SK-MEL-5 (cell line): ENCODE measurements around the gene C1orf52. TPM values are rescaled to one million over a fixed set of nuclear protein-coding genes. Genes with fewer than 3 reads are reported as not detected.
"Not testable (repeated sequence)": the region's sequence is repeated elsewhere in the genome, so short reads cannot be mapped to it uniquely, and the experiment has no call there.

Experiments used
- DNase-seq: peaks from one replicate; pipeline ENCODE4 v3.0.0-alpha.2; 2016; ENCODE audit warnings: low read depth, low spot score
- in situ Hi-C: cut with HindIII; loops from 2 replicates; pipeline ENCODE4 v1.10.0; 2016; ENCODE audit warnings: low sequenced_read_pairs, high pct_unique_total_duplicates, low pct_unique_long_range_greater_than_20kb
- total RNA-seq: library from RNA; depleted of rRNA; stranded (reverse); fragments of >200 nt; shearing (Covaris generic); gene quantifications from 2 replicates; pipeline ENCODE4 v1.2.3, GENCODE V29; 2014

The C1orf52 gene
- total RNA-seq, 1 experiment from 2014 or later, result 19.7 TPM

DNA sequence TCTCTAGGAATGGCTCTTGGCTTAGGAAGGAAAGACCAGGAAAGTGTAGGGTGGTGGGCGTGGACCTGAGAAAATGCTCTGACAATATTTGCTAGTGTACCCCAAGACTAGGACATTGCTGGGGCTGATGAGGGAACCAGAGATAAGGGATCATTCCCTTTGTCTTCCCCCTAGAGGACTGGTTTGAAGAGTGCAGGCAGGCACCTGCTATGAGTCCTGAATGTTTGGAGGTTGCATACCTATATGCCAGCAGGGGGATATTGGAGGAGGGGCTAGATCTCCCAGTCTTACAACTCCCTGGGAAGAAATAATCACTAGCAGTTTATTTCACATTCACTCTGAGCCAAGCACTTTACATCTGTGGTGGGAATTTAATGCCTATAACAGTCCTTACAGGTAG is 23.0 kb upstream of the C1orf52 start:
- in situ Hi-C loops, result no loop called here
- DNase-seq, result no peak

DNA sequence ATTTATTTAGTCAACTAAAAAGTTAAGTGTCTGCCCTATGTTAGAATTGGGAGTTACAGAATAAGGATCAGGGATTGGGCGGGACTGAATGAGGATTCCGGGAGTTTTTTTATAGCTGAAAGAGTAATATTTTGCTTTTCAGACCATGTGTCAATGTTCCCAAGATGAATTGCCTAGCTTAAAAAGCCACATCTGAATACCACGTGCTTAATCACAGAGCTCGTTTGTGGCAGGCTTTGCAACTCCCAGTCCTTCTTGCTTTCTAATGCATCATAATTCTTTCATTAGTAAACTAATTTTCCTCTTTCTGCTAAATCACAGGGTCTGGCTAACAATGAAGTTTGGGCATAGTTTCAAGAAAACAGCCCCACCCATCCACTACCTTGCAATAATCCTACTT is 21.2 kb upstream of the C1orf52 start:
- in situ Hi-C loops, result no loop called here
- no peak for DNase-seq

DNA sequence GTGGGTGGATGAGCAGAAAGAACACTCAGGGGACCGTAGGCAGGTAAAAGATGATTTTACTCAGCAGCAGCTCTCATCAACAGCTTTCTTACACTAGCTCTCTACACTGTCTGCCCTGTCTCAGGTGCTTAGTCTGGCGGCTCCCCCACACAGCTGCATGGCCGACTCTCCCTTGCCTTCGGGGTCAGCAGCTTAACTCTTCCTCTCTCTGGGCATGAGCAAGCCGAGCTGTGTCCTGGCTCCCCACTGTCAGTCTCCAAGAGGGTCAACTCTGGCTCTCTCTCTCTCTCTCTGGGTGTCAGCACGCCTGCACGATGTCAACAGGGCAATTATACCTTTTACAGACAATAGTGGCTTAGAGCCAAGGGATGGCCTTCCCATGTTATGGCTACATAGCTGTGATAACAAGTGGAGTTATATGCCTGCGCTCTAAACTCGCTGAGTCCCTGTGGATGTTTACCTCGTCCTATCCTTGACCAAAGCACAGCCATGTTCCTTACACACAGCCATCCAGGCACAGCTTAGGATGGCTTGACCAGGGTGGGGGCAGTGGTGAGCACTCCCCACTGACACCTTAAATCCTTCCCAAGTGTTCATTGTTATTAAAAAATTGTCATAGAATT is 20.1 kb upstream of the C1orf52 start:
- in situ Hi-C loops, result no loop called here
- DNase-seq, result no peak

DNA sequence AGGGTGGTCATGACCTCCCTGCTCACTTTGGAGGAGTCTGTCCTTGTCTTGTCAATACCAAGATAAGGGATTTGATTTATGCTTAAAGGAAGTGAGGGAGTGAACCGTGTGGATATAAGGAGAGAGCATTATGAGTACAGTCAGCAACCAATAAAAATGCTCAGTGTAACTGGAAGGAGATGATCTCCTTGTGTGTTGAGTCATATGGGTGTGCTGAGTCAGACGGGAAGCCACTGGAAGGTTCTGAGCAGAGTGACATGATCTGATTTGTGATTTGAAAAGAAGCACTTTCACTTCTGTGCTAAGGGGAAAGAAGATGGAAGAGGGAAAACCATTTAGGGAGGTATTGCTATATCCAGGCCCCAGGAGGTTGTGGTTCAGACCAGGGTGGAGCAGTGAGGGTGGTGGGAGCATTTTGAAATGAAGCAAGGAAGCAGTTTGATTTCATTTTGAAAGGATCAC is 19.4 kb upstream of the C1orf52 start:
- DNase-seq, result peak; percentile 37
- in situ Hi-C loops, result no loop called here

DNA sequence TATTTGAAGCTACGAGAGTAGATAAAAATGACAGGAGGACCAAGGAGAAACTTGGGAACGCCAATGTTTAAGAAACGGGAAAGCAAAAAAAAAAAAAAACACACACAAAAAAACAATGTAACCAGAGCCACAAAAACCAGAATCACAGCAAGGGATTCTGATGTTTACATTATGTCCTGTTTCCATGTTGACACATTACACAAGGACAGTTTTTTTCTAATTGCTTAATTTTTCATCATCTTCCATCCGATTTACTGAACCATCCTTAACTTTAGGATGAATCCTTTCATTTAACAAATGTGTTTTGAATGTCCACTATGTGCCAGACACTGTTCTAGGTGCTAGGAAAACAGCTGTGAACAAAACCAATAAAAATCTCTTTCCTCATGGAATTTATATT is 18.3 kb upstream of the C1orf52 start:
- no peak for DNase-seq
- in situ Hi-C loops, result no loop called here

DNA sequence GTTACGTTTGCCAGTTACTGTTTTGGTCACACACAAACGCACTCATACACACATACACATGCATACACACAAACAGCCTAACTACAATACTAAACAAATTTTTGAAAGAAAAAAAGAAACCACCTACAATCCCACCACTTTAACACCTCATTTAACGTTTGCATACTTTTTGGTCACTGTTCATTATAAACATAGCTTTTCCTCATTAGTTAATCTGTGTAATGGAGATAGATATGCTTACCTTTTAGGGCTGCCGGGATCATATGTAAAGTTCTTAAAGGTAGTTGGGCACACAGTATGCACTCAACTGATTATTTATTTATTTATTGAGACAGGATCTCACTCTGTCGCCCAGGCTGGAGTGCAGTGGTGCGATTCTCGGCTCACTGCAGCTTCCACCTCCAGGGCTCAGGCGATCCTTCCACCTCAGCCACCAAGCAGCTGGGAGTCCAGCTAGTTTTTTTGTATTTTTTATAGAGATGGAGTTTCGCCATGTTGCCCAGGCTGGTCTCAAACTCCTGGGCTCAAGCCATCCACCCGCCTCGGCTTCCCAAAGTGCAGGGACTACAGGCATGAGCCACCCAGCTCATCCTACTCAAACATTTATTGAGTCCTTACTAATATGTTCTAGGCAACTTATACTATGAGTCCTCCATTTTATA is 17.6 kb upstream of the C1orf52 start:
- in situ Hi-C loops, result no loop called here

DNA sequence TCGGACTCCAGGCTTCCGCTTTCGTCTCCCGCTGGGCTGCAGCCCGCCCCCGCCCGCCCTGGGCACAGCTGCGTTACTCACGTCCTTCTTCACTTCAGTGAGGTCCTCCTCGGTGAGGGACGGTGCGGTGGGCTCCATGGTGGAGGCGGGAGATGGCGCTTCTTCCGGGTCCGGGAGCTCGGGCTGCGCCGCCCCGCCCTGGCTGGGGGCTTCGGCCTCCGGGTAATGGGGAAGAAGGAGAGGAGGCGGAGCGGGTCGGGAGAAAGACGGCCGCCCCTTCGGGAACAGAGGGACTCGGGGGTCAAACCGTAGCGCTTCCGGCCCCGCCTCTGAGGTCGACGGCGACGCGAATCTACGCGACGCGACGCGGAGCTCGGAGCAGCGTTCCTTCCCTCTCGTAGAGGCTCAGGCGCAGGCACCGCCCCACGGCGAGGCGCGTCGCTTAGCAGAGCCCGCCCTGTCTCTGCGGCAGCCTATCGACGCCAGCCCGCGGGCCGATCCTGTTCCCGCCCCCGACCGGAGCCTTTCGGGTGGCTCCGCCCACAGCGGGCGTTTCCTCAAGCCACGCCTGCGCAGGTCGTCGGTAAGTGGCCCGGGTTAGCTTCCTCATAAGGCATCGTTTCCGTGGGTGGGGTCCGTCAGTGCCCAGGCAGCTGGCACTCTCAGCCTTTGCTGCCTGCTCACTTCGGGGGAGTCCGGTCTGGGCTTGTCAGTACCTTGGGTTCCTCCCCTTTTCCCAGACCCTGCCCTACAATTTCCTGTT is 16.9 kb upstream of the C1orf52 start, which contains the start of gene BCL10:
TSS of gene BCL10 (minus strand) at position 418 of the 763 bp plus-strand sequence. CDS start at position 138, 280 bp downstream.
- in situ Hi-C loops, result no loop called here
- peak; percentile 96 for DNase-seq

More for the DNA sequence above, 17.6 kb upstream of the C1orf52 start:
- no peak for DNase-seq

DNA sequence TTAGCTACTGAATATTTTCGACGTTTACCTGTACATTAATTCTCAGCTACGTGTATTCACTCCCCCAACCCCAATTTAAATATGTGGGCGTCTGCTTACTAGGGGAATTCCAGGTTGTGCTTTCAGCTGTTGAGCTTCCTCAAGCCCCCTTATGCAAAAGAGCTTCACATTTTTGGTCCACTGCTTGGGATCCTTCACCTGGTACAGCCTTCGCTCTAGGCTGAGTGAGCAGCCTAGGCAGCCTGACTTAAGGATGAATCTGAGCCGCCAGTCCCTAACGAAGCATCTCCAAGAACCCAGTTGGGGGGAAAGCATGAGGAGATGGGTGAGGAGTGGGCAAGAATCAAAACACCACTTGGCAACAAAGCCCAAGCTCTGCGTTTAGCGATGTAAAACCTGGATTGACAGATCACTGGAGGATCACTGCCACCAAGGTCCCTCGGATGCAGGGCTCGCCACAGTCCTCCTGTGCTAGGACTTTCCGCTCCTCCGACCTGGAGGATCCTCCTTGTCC is 16.3 kb upstream of the C1orf52 start:
- DNase-seq, result no peak
- in situ Hi-C loops, result no loop called here

DNA sequence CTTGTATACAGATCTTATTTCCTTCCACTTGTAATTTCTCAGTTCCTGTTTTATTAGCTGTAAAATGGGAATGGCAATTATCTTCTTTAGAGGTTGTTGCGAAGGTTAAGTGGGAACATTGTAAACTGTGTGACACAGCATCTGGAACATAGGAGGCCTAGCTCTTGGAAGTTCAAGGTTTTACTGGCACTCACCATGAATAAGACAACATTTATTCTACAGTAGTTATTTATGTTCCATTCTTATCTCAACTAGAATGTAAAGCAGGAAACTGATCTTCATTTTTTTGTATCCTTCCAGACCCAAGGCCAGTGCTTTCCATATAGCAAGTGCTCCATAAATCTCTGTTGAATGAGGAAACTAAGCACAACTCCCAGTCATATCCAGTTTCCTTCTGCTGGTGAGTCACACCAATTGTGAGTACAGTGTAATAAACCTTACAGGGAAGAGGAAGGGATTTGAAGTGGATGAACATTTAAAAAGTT is 15.5 kb upstream of the C1orf52 start:
- in situ Hi-C loops, result no loop called here
- DNase-seq, result no peak

DNA sequence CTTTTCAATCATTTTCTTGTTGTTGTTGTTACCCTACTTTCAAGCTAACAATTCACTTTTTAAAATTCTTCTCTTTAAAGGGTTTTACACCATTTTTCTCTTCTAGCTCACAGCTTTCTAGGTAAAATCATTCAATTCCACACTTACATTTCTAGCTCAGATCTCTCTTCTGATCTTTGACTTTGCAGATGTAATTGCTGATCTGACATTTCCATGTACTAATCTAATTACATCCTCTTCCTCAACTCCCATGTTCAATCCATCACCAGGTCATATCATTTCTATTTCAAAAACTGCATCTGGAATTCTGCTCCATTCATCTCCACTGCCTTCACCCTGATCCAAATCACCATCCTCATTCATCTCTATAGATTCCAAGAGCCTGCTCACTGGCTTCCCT is 13.9 kb upstream of the C1orf52 start:
- no peak for DNase-seq
- in situ Hi-C loops, result no loop called here

DNA sequence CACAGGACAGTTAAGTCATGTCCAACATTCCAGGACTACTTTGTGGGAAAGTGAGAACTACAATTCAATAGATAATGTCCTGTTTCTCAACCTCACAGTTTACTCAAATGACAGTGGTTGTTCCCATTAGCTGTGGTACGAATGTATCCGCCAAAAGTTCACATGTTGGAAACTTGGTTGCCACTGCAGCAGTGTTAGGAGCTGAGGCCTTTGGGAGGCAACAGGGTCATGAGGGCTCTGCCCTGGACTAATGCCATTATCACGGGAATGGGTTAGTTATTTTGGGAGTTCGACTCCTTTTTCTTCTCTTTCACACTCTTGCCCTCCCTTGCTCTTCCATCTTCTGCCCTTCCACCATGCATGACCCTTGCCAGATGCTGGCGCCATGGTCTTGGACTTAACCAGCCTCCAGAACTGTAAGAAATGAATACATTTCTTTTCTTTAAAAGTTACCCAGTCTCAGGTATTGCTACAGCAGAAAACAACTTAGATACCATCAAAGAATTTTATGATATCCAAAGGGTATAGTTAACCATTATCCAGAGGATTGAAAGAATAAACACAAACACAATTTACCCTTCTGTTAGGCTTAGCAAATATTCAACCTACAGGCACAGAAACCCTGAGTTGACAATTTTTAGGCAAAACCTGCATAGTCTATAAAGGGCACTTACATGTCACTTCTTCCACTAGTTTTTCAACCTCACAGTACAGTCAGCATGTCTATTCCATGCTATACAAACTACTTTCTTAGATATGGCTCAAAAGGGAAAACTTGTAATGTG is 9.5 kb upstream of the C1orf52 start:
- in situ Hi-C loops, result no loop called here
- no peak for DNase-seq

DNA sequence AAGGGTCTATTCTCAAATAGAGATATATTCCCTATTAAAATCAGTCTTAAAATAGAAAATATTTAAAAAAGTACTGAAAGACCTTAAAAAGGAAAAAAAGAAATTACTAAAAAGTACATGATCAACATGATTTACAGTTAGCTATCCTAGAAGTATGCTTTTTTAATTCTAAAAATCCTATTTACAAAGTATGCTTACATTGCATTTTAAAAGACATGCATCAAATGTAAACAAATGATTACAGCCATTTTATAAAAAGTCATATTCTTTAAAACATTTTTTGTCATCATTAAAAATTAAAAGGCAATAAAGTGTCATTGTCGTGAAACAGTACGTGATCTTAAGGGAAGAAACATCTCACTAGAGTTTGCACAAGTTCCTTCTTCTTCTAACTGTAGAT is 7.9 kb upstream of the C1orf52 start:
- no peak for DNase-seq
- in situ Hi-C loops, result no loop called here

DNA sequence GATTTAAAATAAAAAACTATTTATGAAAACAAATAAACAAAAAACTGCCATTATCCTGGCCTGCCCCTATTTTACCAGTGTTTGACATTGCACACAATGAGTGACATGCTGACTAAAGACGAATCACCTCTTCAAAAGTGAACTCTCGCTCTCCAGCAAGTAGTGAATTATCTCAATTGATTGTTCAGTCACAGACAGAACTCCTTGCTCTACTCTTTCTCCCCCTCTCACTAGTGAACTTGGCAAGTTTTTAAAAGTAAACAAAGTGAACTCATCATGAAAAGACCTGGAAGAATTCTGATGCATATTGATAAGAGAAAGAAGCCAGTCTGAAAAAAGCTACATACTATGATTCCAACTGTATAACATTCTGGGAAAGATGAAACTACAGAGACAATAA is 4.7 kb upstream of the C1orf52 start:
- in situ Hi-C loops, result no loop called here
- DNase-seq, result no peak

DNA sequence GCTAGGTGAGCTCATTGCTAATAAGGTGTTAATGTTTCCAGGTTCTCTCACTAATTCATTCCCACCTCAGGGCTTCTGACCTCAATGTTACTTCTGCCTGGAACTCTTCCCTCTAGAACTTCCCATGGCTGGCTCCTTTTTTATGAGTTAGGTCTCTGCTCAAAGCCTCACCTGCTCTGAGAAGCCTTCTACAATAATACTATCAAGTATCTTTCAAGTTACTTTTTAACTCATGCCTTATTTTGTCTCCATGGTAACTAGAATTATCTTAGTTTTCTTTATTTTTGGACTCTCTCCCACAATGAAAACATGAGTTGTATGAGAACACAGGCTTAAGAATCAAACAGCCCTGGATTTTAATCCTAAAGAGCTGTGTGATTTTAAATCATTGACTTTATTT is 3.5 kb upstream of the C1orf52 start:
- in situ Hi-C loops, result no loop called here
- DNase-seq, result no peak

DNA sequence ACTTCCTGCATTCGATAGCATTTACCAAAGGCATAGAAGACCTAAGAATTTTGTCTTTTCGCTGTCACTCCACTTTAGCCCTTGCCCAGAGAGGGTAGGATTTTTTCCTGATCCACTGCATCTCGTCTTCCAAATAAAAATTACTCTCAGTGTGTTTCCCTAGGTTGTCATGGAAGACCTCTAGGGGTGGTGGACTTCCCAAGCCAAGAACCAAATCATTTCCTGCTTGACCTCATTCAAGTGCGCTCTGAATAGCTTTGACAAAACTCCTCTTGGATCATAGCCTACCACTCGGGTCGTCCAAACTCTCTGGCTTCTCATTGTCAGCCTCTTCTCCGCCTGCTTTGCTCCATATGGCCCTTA is 431 bp upstream of the C1orf52 start:
- in situ Hi-C loops, result no loop called here
- no peak for DNase-seq

DNA sequence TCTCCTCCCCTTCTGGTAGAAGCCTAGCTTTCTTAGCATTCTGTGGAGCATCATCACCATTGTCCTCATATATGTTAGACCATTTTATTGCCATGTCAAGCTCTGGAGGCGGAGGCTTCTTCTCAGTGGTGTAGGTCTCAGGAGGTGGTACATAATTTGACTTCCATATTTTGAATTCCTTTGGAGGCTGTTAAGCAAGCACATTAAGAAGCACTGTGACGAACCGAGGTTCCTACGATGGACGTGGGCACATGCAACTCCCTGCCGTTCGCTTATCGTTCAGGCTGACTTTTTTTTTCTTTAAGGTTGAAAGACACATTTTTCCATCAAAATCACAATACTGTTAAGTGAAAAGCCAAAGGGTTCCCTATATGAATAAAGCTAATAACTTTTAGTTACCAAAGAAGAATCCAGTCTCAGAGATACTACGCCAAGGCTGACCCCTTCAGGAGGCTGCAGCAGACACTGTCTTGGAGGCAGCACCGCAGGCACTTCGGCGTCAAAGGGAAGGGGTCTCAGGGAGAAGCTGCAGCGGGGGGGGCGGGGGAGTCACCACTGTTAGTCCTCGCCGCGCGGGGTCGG is 835 bp downstream of the C1orf52 start:
- DNase-seq, result no peak
- in situ Hi-C loops, result no loop called here

DNA sequence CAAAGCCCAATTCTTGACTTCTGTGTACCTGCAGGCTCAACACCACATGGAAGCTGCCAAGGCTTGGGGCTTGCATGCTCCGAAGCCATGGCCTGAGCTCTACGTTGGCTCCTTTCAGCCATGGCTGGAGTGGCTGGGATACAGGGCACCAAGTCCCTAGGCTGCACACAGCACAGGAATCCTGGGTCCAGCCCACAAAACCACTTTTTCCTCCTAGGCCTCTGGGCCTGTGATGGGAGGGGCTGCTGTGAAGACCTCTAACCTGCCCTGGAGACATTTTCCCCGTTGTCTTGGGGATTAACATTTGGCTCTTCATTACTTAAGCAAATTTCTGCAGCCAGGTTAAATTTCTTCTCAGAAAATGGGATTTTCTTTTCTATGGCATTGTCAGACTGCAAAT is 10.4 kb downstream of the C1orf52 start:
- DNase-seq, in situ Hi-C loops: not testable (repeated sequence)
